Activated CD4-positive, alpha-beta T cell treated with anti-CD3 and anti-CD28 coated beads for 36 hours (primary cell): ENCODE results near the gene COL26A1. TPM values are rescaled to one million over a fixed set of nuclear protein-coding genes. Genes with fewer than 3 reads are reported as not detected.
"Not testable (repeated sequence)": the region's sequence is repeated elsewhere in the genome, so short reads cannot be mapped to it uniquely, and the experiment has no call there.

Experiments
- ATAC-seq: fragments of 200-7000 bp; cut with Tn5 transposase; one replicate; pipeline ENCODE4 v1.10.0; 2021; ENCODE audit warnings: mild to moderate bottlenecking, moderate library complexity
- CTCF ChIA-PET: fragments of 350-600 bp; sonication (Branson Sonifier 250); formaldehyde crosslinking; loops from one replicate; lab custom pipeline; 2021; ENCODE audit warnings: antibody characterized with exemption; lab: Charles Lee
- POLR2A ChIA-PET: fragments of 350-600 bp; sonication (Branson Sonifier 250); formaldehyde crosslinking; loops from one replicate; lab custom pipeline; 2021; ENCODE audit warnings: antibody characterized with exemption, inconsistent platforms; lab: Charles Lee
- DNase-seq: peaks from one replicate; pipeline ENCODE4 v3.0.0-alpha.2; 2020
- H3K27ac Mint-ChIP-seq: one replicate; pipeline ENCODE4 v1.8.0; 2021; ENCODE audit warnings: mixed read lengths
- H3K27me3 Mint-ChIP-seq: one replicate; pipeline ENCODE4 v1.8.0; 2021; ENCODE audit warnings: mixed read lengths
- H3K36me3 Mint-ChIP-seq: one replicate; pipeline ENCODE4 v1.8.0; 2021; ENCODE audit warnings: low read depth, mixed read lengths
- H3K4me1 Mint-ChIP-seq: one replicate; pipeline ENCODE4 v1.8.0; 2021; ENCODE audit warnings: mixed read lengths
- H3K4me3 Mint-ChIP-seq: one replicate; pipeline ENCODE4 v1.8.0; 2021; ENCODE audit warnings: mild to moderate bottlenecking, moderate library complexity, mixed read lengths
- H3K9me3 Mint-ChIP-seq: one replicate; pipeline ENCODE4 v1.8.0; 2021; ENCODE audit warnings: low read depth, mixed read lengths
- intact Hi-C, 2 experiments: fragments of 100-400 bp; cut with DNase I in 1 of 2; cut with micrococcal nuclease in 1 of 2; formaldehyde crosslinking; loops; one replicate each; pipeline versions ENCODE4 v1.14.2 to v1.15.1; 2022 to 2024; cut with DNase I, micrococcal nuclease
- total RNA-seq, 2 experiments: library from RNA; stranded (reverse); gene quantifications; one replicate each; pipeline ENCODE4 v1.2.3, GENCODE V29; 2021

Gene COL26A1
- total RNA-seq, 2 experiments from 2014 or later: not detected

GRCh38 chr7:101426303-101427011, 63.8 kb downstream of the COL26A1 start:
- ChIA-PET POLR2A (no interaction called here), CTCF (interaction anchor here (0.6 to 1.5 kb wide), 4 partner anchors 54 to 282 kb away, joined by 3 to 4 read pairs (median 3); no protein-coding TSS in a partner anchor)
- H3K36me3 Mint-ChIP-seq: no peaks in the 10 kb centered on the region
- ATAC-seq (no peak), DNase-seq (no peak)
- intact Hi-C loops: no loop called here
- no peaks in the 10 kb centered on the region for H3K27me3 Mint-ChIP-seq
- H3K27ac Mint-ChIP-seq: no peak overlapping the region
- H3K4me3 Mint-ChIP-seq: no peak overlapping the region
- H3K9me3 Mint-ChIP-seq: no peaks in the 10 kb centered on the region
- no peaks in the 10 kb centered on the region for H3K4me1 Mint-ChIP-seq

- Mint-ChIP-seq H3K27ac (no peak overlapping the region), H3K27me3 (peaks cover 6% of the 10 kb centered on the region), H3K4me1 (no peaks in the 10 kb centered on the region), H3K36me3 (no peaks in the 10 kb centered on the region), H3K9me3 (no peaks in the 10 kb centered on the region), H3K4me3 (no peak overlapping the region)
- POLR2A ChIA-PET: no interaction called here
- intact Hi-C loops: no loop called here
- DNase-seq: no peak
- CTCF ChIA-PET: no interaction called here
- ATAC-seq: no peak
Measured at GRCh38 chr7:101428093-101428866, 65.6 kb downstream of the COL26A1 start.

- no peaks in the 10 kb centered on the region for H3K9me3 Mint-ChIP-seq
- peaks cover 23% of the 10 kb centered on the region for H3K27me3 Mint-ChIP-seq
- no peaks in the 10 kb centered on the region for H3K4me1 Mint-ChIP-seq
- POLR2A ChIA-PET: no interaction called here
- CTCF ChIA-PET: interaction anchor here (0.7 kb wide), 1 partner anchor 21 kb away, joined by 3 read pairs; no protein-coding TSS in a partner anchor
- ATAC-seq (no peak), DNase-seq (no peak)
- H3K4me3 Mint-ChIP-seq: no peak overlapping the region
- intact Hi-C loops: no loop called here
- no peak overlapping the region for H3K27ac Mint-ChIP-seq
- H3K36me3 Mint-ChIP-seq: no peaks in the 10 kb centered on the region
Measured at GRCh38 chr7:101432316-101432715, 69.6 kb downstream of the COL26A1 start.

GRCh38 chr7:101433688-101434087, 71.0 kb downstream of the COL26A1 start:
- Mint-ChIP-seq H3K4me1 (no peaks in the 10 kb centered on the region), H3K4me3 (no peak overlapping the region), H3K27me3 (peaks cover 23% of the 10 kb centered on the region), H3K36me3 (no peaks in the 10 kb centered on the region), H3K9me3 (no peaks in the 10 kb centered on the region), H3K27ac (no peak overlapping the region)
- ChIA-PET POLR2A (no interaction called here), CTCF (no interaction called here)
- intact Hi-C loops: no loop called here
- no peak for ATAC-seq
- DNase-seq: no peak

- peaks cover 25% of the 10 kb centered on the region for H3K27me3 Mint-ChIP-seq
- H3K9me3 Mint-ChIP-seq, H3K27ac Mint-ChIP-seq, H3K4me3 Mint-ChIP-seq, H3K36me3 Mint-ChIP-seq, H3K4me1 Mint-ChIP-seq, intact Hi-C loops, DNase-seq, POLR2A ChIA-PET, ATAC-seq, CTCF ChIA-PET: not testable (repeated sequence)
Measured at GRCh38 chr7:101434155-101434554, 71.5 kb downstream of the COL26A1 start.

GRCh38 chr7:101435461-101436220, 73.0 kb downstream of the COL26A1 start:
- Mint-ChIP-seq H3K4me1 (no peaks in the 10 kb centered on the region), H3K9me3 (no peaks in the 10 kb centered on the region), H3K36me3 (no peaks in the 10 kb centered on the region), H3K27me3 (peaks cover 25% of the 10 kb centered on the region), H3K4me3 (no peak overlapping the region), H3K27ac (no peak overlapping the region)
- intact Hi-C loops: no loop called here
- CTCF ChIA-PET: no interaction called here
- ATAC-seq: no peak
- no peak for DNase-seq
- POLR2A ChIA-PET: no interaction called here

GRCh38 chr7:101436221-101436735, 73.6 kb downstream of the COL26A1 start:
- Mint-ChIP-seq H3K27ac (no peak overlapping the region), H3K27me3 (peaks cover 25% of the 10 kb centered on the region), H3K4me1 (no peaks in the 10 kb centered on the region), H3K9me3 (no peaks in the 10 kb centered on the region), H3K36me3 (no peaks in the 10 kb centered on the region), H3K4me3 (no peak overlapping the region)
- CTCF ChIA-PET: no interaction called here
- no peak for ATAC-seq
- POLR2A ChIA-PET: no interaction called here
- no peak for DNase-seq
- intact Hi-C loops: no loop called here

GRCh38 chr7:101436857-101437576, 74.3 kb downstream of the COL26A1 start:
- POLR2A ChIA-PET: no interaction called here
- no peak overlapping the region for H3K4me3 Mint-ChIP-seq
- no peak for ATAC-seq
- no peak overlapping the region for H3K27ac Mint-ChIP-seq
- no peak for DNase-seq
- peaks cover 23% of the 10 kb centered on the region for H3K27me3 Mint-ChIP-seq
- no peaks in the 10 kb centered on the region for H3K9me3 Mint-ChIP-seq
- intact Hi-C loops: no loop called here
- H3K4me1 Mint-ChIP-seq: peaks cover 3% of the 10 kb centered on the region
- H3K36me3 Mint-ChIP-seq: no peaks in the 10 kb centered on the region
- CTCF ChIA-PET: interaction anchor here (0.6 kb wide), 2 partner anchors 89 to 97 kb away, joined by 3 to 4 read pairs; no protein-coding TSS in a partner anchor

GRCh38 chr7:101441890-101442289, 79.2 kb downstream of the COL26A1 start:
- Mint-ChIP-seq H3K4me1 (peaks cover 9% of the 10 kb centered on the region), H3K27ac (no peak overlapping the region), H3K27me3 (peaks cover 9% of the 10 kb centered on the region), H3K36me3 (no peaks in the 10 kb centered on the region), H3K9me3 (no peaks in the 10 kb centered on the region), H3K4me3 (no peak overlapping the region)
- CTCF ChIA-PET: interaction anchor here (1.2 kb wide), 1 partner anchor 28 kb away, joined by 3 read pairs; no protein-coding TSS in a partner anchor
- DNase-seq: no peak
- ATAC-seq: no peak
- POLR2A ChIA-PET: no interaction called here
- intact Hi-C loops: no loop called here

- intact Hi-C loops: no loop called here
- ATAC-seq: no peak
- CTCF ChIA-PET: no interaction called here
Measured at GRCh38 chr7:101442426-101443070, 79.9 kb downstream of the COL26A1 start.

More at GRCh38 chr7:101442426-101443070, 79.9 kb downstream of the COL26A1 start:
- Mint-ChIP-seq H3K4me1 (peaks cover 9% of the 10 kb centered on the region), H3K27me3 (peaks cover 6% of the 10 kb centered on the region), H3K27ac (no peak overlapping the region), H3K4me3 (no peak overlapping the region), H3K9me3 (no peaks in the 10 kb centered on the region), H3K36me3 (no peaks in the 10 kb centered on the region)
- POLR2A ChIA-PET: no interaction called here
- no peak for DNase-seq
